ENCODE results near the gene HTR2A. TPM values are rescaled to one million over a fixed set of nuclear protein-coding genes. Genes with fewer than 3 reads are reported as not detected.

The HTR2A gene
- total and polyA plus RNA-seq, 2 donors (not counting 3 experiments of a cell fraction or from before 2014, with no cell fraction given), result not detected

- Histone ChIP-seq H3K79me2 (ENCODE audit: control insufficient read depth, insufficient read depth, low read length) (no peaks in the 10 kb centered on the region), H3K27me3 (ENCODE audit: control insufficient read depth in 2 of 2, insufficient read depth in 2 of 2, low read length in 2 of 2) (peaks cover 0 to 9% of the 10 kb centered on the region in 2 experiments), H3K9ac (replicated peaks; ENCODE audit: extremely low read depth, insufficient read depth, low read length) (no peak overlapping the region), H3K4me2 (ENCODE audit: insufficient read depth, low read length) (no peak overlapping the region), H3K4me3 (replicated peaks in 1 of 3; ENCODE audit: insufficient read depth in 1 of 3, low read depth in 1 of 3, low read length in 3 of 3) (no peak overlapping the region), H2AFZ (ENCODE audit: low read depth, low read length) (no peak overlapping the region), H3K36me3 (ENCODE audit: control insufficient read depth in 2 of 2, extremely low read depth in 1 of 2, insufficient read depth in 2 of 2, low read length in 2 of 2) (no peaks in the 10 kb centered on the region), H3K9me3 (replicated peaks; ENCODE audit: control insufficient read depth, insufficient read depth, low read length) (no peaks in the 10 kb centered on the region), H3K27ac (ENCODE audit: insufficient read depth, low read depth, low read length) (no peak overlapping the region), H3K9me1 (replicated peaks; ENCODE audit: control insufficient read depth, extremely low read depth, insufficient read depth, low read length) (no peaks in the 10 kb centered on the region), H4K20me1 (replicated peaks; ENCODE audit: control insufficient read depth, extremely low read depth, insufficient read depth, low read length) (no peaks in the 10 kb centered on the region), H3K4me1 (ENCODE audit: control insufficient read depth, extremely low read depth, insufficient read depth, low read length) (no peaks in the 10 kb centered on the region)
- no TSS peak for BruUV-seq (replicated peaks)
- POLR2A ChIA-PET, result no interaction called here
- no peak for FAIRE-seq
- CTCF ChIA-PET, result interaction anchor here (1.3 kb wide), 1 partner anchor 9 kb away, joined by 8 read pairs; no protein-coding TSS in a partner anchor
- intact Hi-C loops (cut with micrococcal nuclease) (no loop called here), dilution Hi-C loops (cut with MboI; ENCODE audit: extremely low pct_ligation_motif_present, low sequenced_read_pairs) (no loop called here)
- no peak for DNase-seq (ENCODE audit: low read depth, low spot score)
- TF ChIP-seq POLR2A (IDR thresholded peaks at IDR 0.05; ENCODE audit: low read depth, low read length) (no peak), CTCF (IDR thresholded peaks at IDR 0.05; ENCODE audit: extremely low read depth in 1 of 2, insufficient read depth in 1 of 2, low read depth in 1 of 2, low read length in 2 of 2) (no peak), JUN (IDR thresholded peaks at IDR 0.05; ENCODE audit: borderline replicate concordance, insufficient read depth, insufficient read length, low read depth) (no peak), POLR2AphosphoS5 (IDR thresholded peaks at IDR 0.05; ENCODE audit: insufficient read depth, low read depth, low read length) (no peak), EZH2 (IDR thresholded peaks at IDR 0.05; ENCODE audit: borderline replicate concordance, low read depth, low read length, severe bottlenecking) (no peak), MAX (IDR thresholded peaks at IDR 0.05; ENCODE audit: insufficient read depth, insufficient read length) (no peak), FOS (IDR thresholded peaks at IDR 0.05; ENCODE audit: borderline replicate concordance, insufficient read depth, low read length) (no peak), MYC (IDR thresholded peaks at IDR 0.05; ENCODE audit: low read depth, low read length) (no peak), GATA2 (IDR thresholded peaks at IDR 0.05; ENCODE audit: insufficient read depth, insufficient read length, low read depth, low read length) (no peak)
Measured at GRCh38 chr13:46822551-46822950, 74.3 kb downstream of the HTR2A start.
